NCI-H2029 (cell line): ENCODE measurements around the gene EFCAB8.
"Not testable (repeated sequence)": the region's sequence is repeated elsewhere in the genome, so short reads cannot be mapped to it uniquely, and the experiment has no call there.

ENCODE experiments used
- DNase-seq: peaks from one replicate; lab custom pipeline; 2025; lab: John Stamatoyannopoulos, UW

The EFCAB8 gene

DNA sequence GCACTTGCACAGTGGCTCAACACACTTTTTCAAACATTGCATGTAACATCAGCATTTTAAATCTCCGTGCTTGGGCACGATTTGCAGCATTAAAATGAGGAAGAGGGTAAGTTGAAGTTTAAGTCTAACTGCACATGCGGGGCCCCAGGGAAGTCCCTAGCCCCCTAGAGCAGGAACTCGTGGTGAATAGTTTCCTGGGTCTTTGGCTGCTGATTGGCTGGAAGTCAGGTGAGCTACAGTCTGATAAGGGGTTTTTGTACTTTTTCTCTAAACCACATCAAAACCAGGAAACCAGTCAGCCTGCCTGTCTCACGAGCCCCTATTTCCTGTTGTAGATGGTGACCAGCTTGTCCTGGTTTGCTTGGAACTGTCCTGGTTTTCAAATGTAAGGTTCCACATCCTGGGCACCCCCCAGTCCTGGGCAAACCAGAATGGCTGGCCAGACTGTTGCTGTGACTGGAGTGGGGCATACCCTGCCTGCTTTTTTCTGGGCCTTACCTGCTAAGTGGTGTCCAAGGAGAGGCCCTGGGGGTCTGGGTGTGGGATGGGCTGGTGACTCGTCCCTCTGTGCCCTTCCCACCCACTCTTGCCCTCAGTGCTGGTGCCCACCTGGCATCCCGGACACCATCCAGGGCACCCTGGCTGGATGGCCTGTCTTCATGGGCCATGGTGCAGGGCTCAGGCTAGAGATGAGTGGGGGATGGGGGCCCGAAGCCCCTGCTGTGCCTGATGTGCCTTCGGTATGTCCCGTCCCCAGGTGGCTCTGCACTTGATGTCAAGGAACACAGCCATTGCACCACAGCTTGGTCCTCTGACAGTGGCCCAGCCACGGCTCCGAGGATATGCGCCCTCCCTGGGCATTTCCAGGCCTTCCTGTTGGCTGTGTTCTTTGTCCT is 113.7 kb downstream of the EFCAB8 start:
- no peak for DNase-seq

DNA sequence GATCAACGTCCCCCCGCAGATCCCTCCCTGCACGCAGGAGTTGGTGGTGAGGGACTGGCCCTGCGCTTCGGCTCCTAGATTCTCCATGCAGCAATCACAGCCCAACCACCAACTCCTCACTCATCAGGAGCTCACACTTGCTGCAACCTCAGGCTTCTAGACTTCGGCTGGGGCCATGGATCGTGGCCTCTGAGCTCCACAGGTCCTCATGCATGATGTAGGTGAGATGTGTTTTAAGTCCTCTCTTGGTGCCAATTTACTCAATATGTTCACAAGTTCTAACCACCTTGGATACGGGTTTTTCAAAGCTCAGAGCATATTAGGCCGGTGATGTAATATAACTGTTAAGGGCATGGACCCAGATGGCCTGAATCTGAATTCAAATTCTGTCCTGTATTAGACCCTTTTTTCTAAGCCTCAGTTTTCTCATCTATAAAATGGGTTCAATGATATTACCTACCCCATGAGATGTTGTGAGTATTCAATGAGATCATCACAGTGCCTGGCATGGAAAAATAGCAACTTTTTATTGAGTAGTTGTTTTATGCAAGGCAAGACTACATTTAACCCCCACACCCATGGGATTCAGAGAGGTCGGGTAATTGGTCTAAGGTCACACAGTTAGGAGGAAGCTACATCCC is 114.5 kb downstream of the EFCAB8 start:
- no peak for DNase-seq

DNA sequence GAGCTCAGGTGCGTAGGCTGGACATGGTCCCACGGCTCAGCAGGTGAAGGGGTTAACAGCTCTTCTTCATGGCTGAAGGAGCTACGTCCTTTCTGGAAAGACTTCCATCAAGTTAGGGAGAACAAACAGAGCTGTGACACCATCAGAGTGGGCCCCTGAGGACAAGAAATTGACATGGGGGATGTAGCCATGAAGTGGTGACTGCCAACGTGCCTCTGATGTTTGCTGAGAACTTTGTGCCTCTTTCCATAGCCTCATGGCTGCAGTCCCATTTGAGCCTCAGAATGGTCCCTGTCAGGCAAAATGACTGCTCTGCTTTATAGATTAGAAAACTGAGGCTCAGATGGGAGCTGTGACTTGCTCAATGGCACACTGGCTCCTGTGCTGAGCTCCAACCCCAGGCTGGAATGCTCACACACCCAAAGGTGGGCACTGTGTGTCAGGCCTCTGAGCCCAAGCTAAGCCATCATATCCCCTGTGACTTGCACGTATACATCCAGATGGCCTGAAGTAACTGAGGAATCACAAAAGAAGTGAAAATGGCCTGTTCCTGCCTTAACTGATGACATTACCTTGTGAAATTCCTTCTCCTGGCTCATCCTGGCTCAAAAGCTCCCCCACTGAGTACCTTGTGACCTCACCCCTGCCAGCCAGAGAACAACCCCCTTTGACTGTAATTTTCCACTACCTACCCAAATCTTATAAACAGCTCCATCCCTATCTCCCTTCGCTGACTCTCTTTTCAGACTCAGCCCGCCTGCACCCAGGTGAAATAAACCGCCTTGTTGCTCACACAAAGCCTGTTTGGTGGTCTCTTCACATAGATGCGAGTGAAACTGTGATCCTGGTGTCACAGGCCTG is 115.7 kb downstream of the EFCAB8 start:
- DNase-seq: not testable (repeated sequence)

DNA sequence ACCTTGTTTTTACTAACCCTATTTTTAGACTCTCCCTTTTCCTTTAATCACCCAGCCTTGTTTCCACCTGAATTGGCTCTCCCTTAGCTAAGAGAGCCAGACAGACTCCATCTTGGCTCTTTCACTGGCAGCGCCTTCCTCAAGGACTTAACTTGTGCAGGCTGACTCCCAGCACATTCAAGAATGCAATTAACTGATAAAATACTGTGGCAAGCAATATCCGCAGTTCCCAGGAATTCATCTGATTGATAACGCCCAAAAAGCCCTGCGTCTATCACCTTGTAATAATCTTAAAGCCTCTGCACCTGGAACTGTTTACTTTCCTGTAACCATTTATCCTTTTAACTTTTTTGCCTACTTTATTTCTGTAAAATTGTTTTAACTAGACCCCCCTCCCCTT is 116.4 kb downstream of the EFCAB8 start:
- not testable (repeated sequence) for DNase-seq

DNA sequence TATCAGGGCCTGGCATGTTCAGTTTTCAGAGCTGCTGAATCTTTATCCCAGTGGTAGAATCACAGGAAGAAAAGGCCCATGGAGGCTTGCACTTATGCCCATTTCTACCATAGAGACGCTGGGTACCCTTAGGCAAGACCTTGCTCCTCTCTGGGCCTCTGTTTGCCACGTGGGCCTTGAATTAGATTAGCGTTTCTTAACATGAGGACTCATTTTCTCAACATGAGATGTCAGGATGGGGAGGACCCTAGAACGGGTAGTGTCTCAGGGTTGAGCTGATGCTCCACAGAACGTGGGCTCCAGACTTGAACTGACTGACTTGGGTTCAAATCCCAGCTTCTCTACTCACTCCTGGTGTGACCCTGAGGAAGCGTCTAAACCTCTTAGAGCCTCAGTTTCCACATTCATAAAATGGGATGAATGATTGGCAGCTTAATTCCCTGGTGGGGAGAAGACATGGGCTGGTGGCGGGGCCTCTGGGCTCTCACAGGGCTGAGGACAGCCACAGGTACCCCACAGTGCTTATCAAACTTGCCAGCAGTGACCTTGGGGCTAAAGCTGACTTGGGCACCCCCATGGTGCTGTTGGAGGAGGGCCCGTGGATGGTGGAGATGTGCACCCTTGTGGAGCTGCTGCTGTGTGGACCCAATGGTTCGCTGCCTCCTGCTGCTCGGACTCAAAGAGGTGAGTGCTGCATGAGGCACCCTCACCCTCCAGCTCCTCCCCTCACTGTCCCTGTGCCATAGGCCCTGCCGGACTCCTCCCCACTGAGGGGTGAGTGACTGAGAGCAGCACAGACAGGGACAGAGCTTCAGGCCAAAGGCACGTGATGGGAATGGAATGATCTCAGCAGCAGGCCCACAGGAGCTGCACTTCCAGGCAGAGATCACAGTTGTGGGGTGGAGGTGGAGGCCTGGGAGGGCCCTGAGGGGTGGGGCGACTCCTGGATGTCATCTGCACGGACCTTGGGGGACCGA is 117.3 kb downstream of the EFCAB8 start:
- no peak for DNase-seq

DNA sequence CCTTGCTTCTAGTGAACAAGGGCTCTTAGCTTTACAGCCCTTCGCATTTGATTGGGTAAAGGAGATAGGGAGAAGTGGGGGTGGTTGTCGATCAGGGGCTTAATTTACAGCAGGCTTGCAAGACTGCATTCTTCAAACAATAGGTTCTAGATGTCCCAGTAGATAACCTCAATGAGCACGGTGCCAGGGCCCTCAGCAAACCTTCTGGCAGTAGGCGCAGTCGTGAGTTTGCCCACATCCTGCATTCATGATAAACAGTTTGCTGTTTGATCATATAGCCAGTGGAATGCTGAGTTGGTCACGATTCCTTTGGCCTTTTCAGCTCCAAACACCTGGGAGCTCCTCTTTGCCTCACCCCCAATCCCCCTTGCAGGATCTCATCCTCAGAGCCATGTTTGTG is 118.0 kb downstream of the EFCAB8 start:
- no peak for DNase-seq

DNA sequence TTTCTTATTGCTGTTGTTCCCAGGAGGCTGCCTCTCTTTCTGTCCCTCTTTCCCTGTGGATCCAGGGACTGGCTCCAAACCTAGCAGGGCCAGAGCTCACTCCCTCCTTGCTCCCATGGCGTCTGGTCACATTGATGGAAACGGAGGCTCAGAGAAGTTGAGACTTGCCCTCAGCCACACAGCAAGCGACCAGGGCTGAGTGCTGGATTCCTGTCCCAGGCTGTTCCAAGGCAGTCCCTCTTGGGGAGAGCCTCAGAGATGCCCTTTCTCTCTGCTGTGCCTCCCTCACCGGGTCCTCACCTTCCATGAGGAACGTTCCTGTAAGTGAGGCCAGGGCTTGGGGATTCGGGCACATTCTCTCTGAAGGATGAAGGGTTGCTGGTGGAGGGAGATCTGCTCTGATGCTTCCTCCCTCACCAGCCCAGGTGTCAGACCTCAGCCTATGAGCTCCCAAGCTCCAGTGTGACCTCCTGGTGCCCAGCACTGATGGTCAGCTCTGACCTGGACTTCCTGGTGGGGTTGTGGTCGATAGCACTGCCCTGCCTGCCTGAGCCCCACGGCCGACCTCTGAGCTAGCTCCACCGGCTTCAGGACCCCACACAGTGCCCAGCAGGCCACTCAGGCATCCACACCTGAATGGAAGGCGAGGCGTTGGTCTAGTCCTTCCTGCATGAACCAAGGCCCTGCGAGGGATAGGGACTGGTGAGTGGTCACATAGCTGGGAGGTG is 118.7 kb downstream of the EFCAB8 start:
- DNase-seq: no peak

DNA sequence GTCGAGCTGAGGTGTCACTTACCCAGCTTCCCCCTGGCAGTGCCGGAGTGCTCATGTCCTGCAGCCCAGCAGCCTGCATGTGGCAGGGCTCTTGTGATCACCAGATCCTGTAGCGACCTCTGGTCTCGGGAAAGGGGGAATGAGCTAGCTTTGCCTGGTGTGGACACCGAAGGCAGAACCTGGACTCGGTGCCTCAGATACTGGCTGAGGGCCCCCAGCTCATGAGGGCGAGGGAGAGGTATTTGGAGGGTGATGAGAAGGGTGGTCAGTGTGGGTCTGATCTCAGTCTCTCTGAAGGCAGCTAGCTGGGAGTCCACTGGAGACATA is 119.2 kb downstream of the EFCAB8 start:
- no peak for DNase-seq

DNA sequence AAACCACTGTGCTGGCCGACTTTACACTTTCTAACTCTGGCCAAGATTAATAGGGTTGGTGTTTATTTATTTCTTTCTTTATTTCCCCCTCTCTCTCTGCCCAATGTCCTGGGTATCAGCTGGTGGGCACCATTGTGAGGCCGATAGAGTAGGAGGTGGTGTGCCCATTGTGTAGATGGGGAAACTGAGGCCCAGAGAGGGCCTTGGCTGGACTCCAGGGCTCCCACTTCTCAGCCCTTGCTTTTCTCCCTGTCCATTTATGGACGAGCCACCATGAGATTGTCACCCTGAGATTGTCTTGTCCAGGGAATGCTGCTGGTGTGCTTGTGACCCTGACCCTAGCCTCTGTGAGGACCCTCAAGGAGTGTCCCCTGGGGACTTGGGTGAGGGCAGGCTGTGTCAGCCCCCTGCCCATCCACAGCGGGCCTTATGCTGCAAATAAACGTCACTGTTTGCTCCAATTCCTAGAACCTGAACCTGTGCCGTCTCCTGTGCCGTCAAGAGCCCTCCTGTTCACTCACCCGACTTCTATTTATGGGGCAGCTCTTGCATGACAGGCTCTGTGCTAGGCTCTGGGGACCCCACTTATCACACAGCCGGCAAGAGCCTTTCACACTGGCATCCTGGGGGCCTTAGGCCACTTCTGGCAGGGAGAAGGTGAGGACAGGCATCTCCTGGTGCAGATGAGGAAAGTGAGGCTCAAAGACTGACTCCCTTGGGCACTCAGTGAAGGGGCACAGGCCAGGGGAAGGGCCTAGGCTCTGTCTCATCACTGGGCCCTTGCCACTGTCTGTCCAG is 120.7 kb downstream of the EFCAB8 start:
- DNase-seq: no peak

DNA sequence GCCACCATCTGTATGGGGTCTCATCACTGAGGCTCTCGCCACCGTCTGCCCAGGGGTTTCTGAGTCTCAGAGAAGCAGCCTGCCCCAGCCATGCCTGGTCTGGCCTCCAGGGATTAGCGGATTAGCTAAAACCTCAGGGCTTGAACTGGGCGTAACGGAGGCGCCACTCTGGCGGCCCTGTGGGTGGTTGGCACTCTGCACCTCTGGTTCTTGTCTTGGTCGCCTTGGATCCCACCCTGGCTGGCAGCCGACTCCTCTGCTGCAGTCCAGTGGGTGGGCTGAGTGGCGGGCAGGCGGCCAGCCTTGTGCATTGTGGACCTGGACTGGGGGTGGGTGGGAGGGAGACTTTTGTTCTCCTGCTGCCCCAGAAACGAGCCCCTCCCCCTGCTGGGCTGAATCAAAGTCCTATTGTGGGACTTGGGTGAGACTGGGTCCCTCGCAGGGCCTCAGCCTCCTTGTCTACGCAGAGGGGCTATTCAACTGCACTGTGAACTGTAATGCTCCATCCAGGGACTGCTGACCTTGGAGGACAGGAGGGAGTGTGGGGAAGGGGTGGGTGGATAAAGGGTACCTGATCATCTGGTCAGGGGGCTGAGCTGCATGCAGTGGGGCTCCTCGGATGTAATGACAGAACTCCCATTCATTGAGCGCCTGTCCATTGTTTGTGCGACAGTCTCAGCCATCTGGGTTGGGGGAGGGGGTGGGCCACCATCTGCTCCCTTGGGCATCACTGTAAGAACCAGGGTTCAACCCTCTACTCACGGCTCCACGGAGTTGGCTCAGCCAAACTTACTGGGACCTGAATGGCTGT is 121.6 kb downstream of the EFCAB8 start:
- no peak for DNase-seq

DNA sequence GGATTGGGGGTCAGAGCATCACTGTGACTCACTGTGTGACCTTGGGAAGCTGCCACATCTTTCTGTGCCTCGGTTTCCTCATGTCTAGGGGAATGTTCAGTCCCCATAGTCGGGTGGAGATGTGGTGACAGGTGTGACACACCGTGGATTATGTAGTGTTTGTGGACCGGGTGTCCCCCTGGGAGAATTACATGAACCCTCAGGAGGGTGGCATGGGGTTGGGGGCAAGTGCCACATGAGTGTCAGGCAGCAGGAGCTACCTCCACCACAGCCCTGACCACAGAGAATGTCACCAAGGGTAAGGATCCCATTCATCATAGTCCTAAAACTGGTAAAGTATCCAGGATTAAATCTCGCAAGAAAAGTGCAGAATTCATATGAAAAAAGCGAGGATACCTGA is 122.3 kb downstream of the EFCAB8 start:
- no peak for DNase-seq

DNA sequence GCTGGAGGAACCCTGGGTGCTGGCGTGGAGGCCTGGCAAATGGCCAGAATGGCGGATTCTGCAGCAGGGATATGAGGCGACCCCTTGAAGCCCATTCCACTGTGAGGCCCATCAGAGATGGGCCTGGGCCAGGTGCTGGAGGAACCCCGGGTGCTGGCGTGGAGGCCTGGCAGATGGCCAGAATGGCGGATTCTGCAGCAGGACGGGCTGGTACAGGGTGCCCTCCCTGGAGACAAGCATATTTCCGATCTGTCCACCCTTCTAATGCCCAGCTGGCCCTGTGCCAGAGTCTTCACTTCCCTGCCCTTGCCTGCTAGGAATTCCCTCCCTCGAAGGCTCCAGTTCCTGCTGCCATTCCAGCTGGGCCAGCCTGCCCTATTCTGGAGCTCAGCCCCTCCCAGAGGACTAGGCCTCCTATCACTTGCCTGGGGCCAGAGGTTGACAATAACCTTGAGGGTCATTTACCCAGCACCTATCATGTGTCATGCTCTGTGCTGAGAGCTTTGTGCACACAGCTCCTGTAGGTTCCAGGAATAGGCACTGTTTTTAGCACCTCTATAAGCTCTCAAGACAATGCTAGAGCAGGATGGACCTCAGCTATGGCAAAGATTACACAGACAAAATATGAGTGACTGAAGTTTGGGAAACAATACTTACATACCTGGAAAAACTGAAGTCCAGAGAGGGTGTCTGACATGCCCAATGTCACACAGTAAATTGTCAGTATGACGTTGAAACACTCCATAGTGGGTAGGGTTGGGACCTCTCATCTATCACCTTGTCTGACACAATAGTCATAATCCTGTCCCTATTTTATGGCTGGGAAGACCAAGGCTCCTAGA is 124.1 kb downstream of the EFCAB8 start:
- DNase-seq: peak; percentile 75

DNA sequence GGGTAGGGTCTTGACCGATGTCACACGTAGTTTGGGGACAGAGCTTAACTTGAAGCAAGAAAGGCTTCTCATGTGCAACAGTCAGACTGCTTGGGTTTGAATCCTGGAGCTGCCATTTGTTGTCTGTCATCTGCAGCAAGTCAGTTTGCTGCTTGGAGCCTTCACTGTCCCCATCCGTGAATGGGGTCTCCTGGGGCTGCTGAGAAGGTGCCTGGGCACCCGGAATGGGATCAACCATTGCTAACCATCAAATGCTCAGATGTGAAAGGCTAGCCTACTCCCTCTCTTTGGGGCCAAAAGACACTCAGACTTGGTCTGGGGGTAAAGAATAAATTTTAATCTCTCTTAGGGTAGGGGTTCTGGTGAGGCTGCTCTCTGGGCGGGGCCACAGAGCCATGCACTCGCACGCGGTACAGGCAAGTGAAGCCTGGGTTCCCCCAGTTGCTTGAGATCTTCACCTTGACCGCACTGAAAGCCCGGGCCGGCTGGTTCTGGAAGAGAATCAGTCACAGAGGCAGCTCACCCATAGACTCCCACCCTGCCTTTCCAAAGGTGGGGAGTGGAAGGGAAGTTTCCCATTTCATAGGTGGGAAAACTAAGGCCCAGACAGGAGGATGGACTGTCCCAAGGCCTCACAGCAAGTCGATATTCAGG is 124.9 kb downstream of the EFCAB8 start:
- no peak for DNase-seq

DNA sequence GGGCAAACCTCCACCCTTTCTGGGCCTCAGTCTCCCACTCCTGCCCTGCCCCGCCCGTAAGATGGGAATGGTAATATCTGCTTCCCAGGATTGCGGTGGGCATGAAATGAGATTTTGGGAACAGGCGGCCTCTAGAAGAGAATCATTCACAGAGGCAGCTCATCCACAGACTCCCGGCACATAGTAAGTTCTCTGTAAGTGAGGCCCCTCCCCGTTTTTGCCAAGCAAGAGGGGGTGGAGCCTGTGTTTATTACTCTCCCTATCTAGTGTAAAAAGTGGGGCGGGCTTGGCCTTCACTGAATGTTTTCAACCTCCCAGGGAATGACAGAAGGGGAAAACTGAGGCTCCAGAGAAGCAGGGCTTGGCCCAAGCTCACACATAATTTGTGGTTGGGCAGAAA is 125.5 kb downstream of the EFCAB8 start:
- DNase-seq: no peak

DNA sequence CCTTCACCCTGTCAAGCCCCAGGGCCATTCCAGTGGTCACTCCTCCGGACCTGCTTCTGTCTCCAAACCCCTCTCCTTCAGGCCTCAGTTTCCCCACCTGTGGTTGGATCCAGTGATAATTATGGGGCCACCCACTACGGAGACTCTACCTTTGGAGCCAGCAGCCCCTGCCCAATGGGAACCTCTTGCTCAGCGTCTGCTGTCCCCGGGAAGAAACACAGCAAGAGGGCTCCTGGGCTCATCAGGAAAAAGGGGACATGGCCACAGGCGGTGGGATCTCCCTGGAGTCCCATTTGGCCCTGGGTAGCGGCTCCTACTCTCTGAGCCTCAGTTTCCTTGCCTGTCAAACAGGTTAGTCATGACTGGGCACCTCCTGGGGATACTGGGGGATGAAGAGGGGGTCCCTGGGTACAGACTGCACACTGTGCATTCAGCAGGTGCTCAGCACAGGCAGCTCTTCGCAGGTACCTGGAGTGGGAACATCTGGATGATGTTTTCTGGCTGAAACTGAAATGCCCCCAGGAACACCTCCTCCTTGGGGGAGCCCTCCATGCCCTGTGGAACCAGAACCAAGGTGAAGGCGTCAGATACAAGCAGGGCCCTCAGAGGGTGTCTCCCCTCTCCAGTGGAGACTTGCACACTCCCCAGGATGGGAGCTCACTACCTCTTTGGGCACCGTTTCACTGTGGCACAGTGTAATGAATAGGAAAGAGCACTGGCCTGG is 126.1 kb downstream of the EFCAB8 start:
- DNase-seq: no peak

DNA sequence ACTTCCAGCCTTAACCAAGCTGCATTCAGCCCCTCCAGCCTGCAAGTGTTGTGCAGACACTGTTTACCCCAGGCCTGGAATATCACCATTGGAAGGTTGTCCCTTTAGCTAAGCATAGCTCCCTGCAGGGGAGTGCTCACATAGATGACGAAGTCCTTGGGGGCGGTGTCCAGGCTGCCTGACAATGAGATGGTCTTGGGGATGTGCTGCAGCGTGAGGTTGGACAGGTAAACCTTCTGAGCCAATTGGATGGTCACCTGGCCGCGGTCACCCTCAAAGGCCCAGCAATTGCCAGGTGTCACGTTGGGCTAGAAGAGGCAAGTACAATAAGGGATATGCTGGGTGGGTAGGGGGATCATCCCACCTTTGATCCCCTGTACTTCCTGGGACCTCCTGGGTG is 126.9 kb downstream of the EFCAB8 start:
- no peak for DNase-seq
